Natural killer cell (primary cell): ENCODE data around the gene FIGLA. TPM values are rescaled to one million over a fixed set of nuclear protein-coding genes. Genes with fewer than 3 reads are reported as not detected.

ENCODE experiments used
- ATAC-seq, 3 donors: fragments of 150-1000 bp in 2 of 3; fragments of 200-7000 bp in 1 of 3; cut with Tn5 transposase; 1 replicate in 1 of 3; 2 replicates in 2 of 3; pipeline ENCODE4 v1.10.0; 2021; ENCODE audit warnings: mild to moderate bottlenecking in 2 of 3, moderate library complexity in 2 of 3
- DNase-seq, 2 donors: peaks; one replicate each; pipeline versions ENCODE4 v3.0.0 to v3.0.0-alpha.2; 2013 to 2021; ENCODE audit warnings: mixed read lengths in 1 of 2
- H3K27ac ChIP-seq: one replicate; pipeline ENCODE4 v1.5.1; 2013; ENCODE audit warnings: mild to moderate bottlenecking, low read length
- H3K27me3 ChIP-seq: one replicate; pipeline ENCODE4 v1.6.1; 2013; ENCODE audit warnings: low read length; ENCODE audit not compliant: control insufficient read depth, insufficient read depth
- H3K36me3 ChIP-seq: one replicate; pipeline ENCODE4 v1.6.1; 2013; ENCODE audit warnings: low read length; ENCODE audit not compliant: control insufficient read depth, insufficient read depth
- H3K4me1 ChIP-seq: one replicate; pipeline ENCODE4 v1.6.1; 2013; ENCODE audit warnings: low read length; ENCODE audit not compliant: control insufficient read depth, insufficient read depth
- H3K4me3 ChIP-seq: one replicate; pipeline ENCODE4 v1.5.1; 2013; ENCODE audit warnings: low read length
- H3K9me3 ChIP-seq: one replicate; pipeline ENCODE4 v1.6.1; 2013; ENCODE audit warnings: low read length; ENCODE audit not compliant: control insufficient read depth, insufficient read depth
- H3K27ac Mint-ChIP-seq, 2 donors: one replicate each; pipeline ENCODE4 v1.8.0; 2022; ENCODE audit warnings: mild to moderate bottlenecking in 2 of 2, mixed read lengths in 2 of 2, moderate library complexity in 1 of 2
- H3K27me3 Mint-ChIP-seq, 2 donors: one replicate each; pipeline ENCODE4 v1.8.0; 2022; ENCODE audit warnings: low read depth in 2 of 2, mixed read lengths in 2 of 2
- H3K36me3 Mint-ChIP-seq: one replicate; pipeline ENCODE4 v1.8.0; 2022; ENCODE audit warnings: mixed read lengths
- H3K4me1 Mint-ChIP-seq, 2 donors: one replicate each; pipeline ENCODE4 v1.8.0; 2022; ENCODE audit warnings: mixed read lengths in 2 of 2
- H3K4me3 Mint-ChIP-seq: one replicate; pipeline ENCODE4 v1.8.0; 2022; ENCODE audit warnings: mild to moderate bottlenecking, moderate library complexity, mixed read lengths
- H3K9me3 Mint-ChIP-seq, 2 donors: one replicate each; pipeline ENCODE4 v1.8.0; 2022; ENCODE audit warnings: mixed read lengths in 2 of 2
- WGBS: methylation state at CpG from one replicate; pipeline ENCODE4 v1.1.7; 2013; ENCODE audit warnings: missing lambda C conversion rate; ENCODE audit not compliant: insufficient coverage; 5-methylcytosine and 5-hydroxymethylcytosine counted together
- intact Hi-C: fragments of 100-400 bp; cut with micrococcal nuclease; formaldehyde crosslinking; loops from one replicate; pipeline ENCODE4 v1.14.2; 2022
- total RNA-seq, 4 donors: library from RNA; stranded (reverse); fragments of 120-200 nt in 1 of 4; gene quantifications; one replicate each; pipeline versions ENCODE4 v1.2.3 to v1.2.4, GENCODE V29; 2013 to 2022
- TF ChIP-seq, protein P1 (sequence below): fragments of 200-600 bp; IDR thresholded peaks from one replicate; pipeline ENCODE4 v1.8.0; 2022; ENCODE audit warnings: antibody characterized with exemption

FIGLA gene
- total RNA-seq, 3 donors from 2014 or later (not counting 1 experiment from before 2014, with no cell fraction given): not detected

GRCh38 chr2:70796262-70796661 lies 5.8 kb upstream of the FIGLA start:
- intact Hi-C loops: no loop called here
- H3K36me3 Mint-ChIP-seq: peaks cover 10% of the 10 kb centered on the region
- H3K9me3 Mint-ChIP-seq: peaks cover 6 to 7% of the 10 kb centered on the region in 2 donors
- H3K27ac Mint-ChIP-seq: no peak overlapping the region
- Histone ChIP-seq H3K27me3 (peaks cover 10% of the 10 kb centered on the region), H3K9me3 (no peaks in the 10 kb centered on the region), H3K4me3 (no peak overlapping the region), H3K4me1 (peaks cover 10% of the 10 kb centered on the region), H3K36me3 (no peaks in the 10 kb centered on the region), H3K27ac (no peak overlapping the region)
- no peak overlapping the region for H3K4me3 Mint-ChIP-seq
- WGBS: 86% methylated on average over 1 of the region's 1 CpG
- ATAC-seq (no peak), DNase-seq (no peak)
- TF ChIP-seq, protein P1, sequence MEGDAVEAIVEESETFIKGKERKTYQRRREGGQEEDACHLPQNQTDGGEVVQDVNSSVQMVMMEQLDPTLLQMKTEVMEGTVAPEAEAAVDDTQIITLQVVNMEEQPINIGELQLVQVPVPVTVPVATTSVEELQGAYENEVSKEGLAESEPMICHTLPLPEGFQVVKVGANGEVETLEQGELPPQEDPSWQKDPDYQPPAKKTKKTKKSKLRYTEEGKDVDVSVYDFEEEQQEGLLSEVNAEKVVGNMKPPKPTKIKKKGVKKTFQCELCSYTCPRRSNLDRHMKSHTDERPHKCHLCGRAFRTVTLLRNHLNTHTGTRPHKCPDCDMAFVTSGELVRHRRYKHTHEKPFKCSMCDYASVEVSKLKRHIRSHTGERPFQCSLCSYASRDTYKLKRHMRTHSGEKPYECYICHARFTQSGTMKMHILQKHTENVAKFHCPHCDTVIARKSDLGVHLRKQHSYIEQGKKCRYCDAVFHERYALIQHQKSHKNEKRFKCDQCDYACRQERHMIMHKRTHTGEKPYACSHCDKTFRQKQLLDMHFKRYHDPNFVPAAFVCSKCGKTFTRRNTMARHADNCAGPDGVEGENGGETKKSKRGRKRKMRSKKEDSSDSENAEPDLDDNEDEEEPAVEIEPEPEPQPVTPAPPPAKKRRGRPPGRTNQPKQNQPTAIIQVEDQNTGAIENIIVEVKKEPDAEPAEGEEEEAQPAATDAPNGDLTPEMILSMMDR: no peak
- peaks cover 23 to 34% of the 10 kb centered on the region in 2 donors for H3K27me3 Mint-ChIP-seq
- H3K4me1 Mint-ChIP-seq: peaks cover 18 to 22% of the 10 kb centered on the region in 2 donors

DNA sequence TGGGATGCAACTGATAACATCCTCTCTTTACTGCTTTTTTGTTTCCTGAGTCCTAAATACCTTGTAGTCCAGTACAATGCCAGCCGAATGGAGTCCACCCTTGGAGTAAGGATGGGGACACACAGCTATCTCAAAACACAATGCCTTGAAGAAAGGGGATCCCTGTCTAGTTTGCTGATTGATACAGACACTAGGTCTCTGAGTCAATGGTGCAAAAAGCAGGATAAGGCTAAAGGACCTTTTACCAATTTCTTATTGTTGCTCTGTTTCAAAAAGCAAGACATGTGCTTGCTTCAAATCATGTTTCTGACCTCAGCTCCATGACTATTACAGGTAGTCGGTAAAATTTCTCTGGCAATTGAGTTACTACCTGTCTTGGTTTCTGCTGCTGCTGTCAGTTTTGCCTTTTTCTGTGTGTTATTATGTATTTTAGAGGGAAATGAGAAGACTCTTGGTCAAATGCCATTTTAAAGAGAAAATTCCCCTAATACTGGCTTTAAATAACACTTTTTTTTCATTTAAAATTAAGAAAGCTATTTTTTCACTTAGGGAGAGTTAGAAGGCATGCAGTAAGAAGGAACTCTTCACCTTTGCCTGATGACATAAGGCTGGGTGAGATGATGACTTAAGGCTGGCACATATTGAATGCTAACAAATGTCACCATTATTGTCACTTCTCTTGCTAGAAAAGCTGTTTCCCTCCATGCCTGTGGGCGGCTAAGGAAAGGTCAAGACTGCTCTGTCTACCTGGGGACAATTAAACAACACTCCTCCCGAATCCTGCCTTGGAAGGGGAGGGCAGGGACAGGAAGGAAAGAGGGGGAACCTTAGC lies 4.9 kb upstream of the FIGLA start:
- Mint-ChIP-seq H3K9me3 (peaks cover 6 to 7% of the 10 kb centered on the region in 2 donors), H3K27ac (no peak overlapping the region), H3K36me3 (peaks cover 10% of the 10 kb centered on the region), H3K4me1 (peaks cover 18 to 27% of the 10 kb centered on the region in 2 donors), H3K27me3 (peaks cover 27 to 39% of the 10 kb centered on the region in 2 donors), H3K4me3 (no peak overlapping the region)
- DNase-seq (no peak), ATAC-seq (no peak)
- H3K36me3 ChIP-seq: no peaks in the 10 kb centered on the region
- 87% methylated on average over 4 of the region's 4 CpGs for WGBS
- intact Hi-C loops: no loop called here
- H3K27ac ChIP-seq: no peak overlapping the region
- TF ChIP-seq, protein P1: no peak
- no peak overlapping the region for H3K4me3 ChIP-seq
- peaks cover 10% of the 10 kb centered on the region for H3K4me1 ChIP-seq
- no peaks in the 10 kb centered on the region for H3K9me3 ChIP-seq
- H3K27me3 ChIP-seq: peaks cover 16% of the 10 kb centered on the region

GRCh38 chr2:70793450-70793849 lies 3.0 kb upstream of the FIGLA start:
- Histone ChIP-seq H3K27me3 (peaks cover 24% of the 10 kb centered on the region), H3K9me3 (no peaks in the 10 kb centered on the region), H3K27ac (no peak overlapping the region), H3K36me3 (no peaks in the 10 kb centered on the region), H3K4me3 (no peak overlapping the region), H3K4me1 (peaks cover 20% of the 10 kb centered on the region)
- intact Hi-C loops: no loop called here
- H3K4me1 Mint-ChIP-seq: peaks cover 19 to 29% of the 10 kb centered on the region in 2 donors
- no peak overlapping the region for H3K27ac Mint-ChIP-seq
- peaks cover 30 to 50% of the 10 kb centered on the region in 2 donors for H3K27me3 Mint-ChIP-seq
- no peak for ATAC-seq
- TF ChIP-seq, protein P1: no peak
- H3K4me3 Mint-ChIP-seq: no peak overlapping the region
- no peaks in the 10 kb centered on the region for H3K9me3 Mint-ChIP-seq
- H3K36me3 Mint-ChIP-seq: no peaks in the 10 kb centered on the region
- no peak for DNase-seq
- 83% methylated on average over 1 of the region's 2 CpGs for WGBS
